IMR-90 (cell line): ENCODE measurements around the gene TEX264. TPM values are rescaled to one million over a fixed set of nuclear protein-coding genes. Genes with fewer than 3 reads are reported as not detected.

Source experiments
- ATAC-seq: fragments of 200-7000 bp; cut with Tn5 transposase; 2 replicates; pipeline ENCODE4 v1.9.1; 2020; ENCODE audit warnings: low read depth, mild to moderate bottlenecking, moderate library complexity
- BruUV-seq: library from RNA; stranded (reverse); fragments of 400-500 nt; replicated peaks from 2 replicates; lab custom pipeline; 2021; lab: Mats Ljungman, UMichigan
- CTCF ChIA-PET: fragments of 300-600 bp; formaldehyde crosslinking; extraction: SDS; loops from one replicate; lab custom pipeline; 2021; ENCODE audit warnings: antibody characterized with exemption; lab: Yijun Ruan, JAX
- POLR2A ChIA-PET: fragments of 300-600 bp; sonication (Branson Sonifier 250); formaldehyde crosslinking; loops from one replicate; lab custom pipeline; 2022; ENCODE audit warnings: antibody characterized with exemption; ENCODE audit not compliant: unreplicated experiment; lab: Charles Lee
- DNase-seq: peaks from one replicate; pipeline ENCODE4 v3.0.0; 2013
- H2AFZ ChIP-seq: replicated peaks from 2 replicates; pipeline ENCODE3; 2013; ENCODE audit warnings: low read length, mild to moderate bottlenecking; ENCODE audit not compliant: poor library complexity
- H2AK5ac ChIP-seq: 2 replicates; pipeline ENCODE4 v1.6.1; 2013; ENCODE audit warnings: low read depth, low read length, inconsistent platforms
- H2AK9ac ChIP-seq: replicated peaks from 2 replicates; pipeline ENCODE3; 2013; ENCODE audit warnings: mild to moderate bottlenecking, low read depth, low read length, moderate library complexity; ENCODE audit not compliant: poor library complexity
- H2BK120ac ChIP-seq: 2 replicates; pipeline ENCODE4 v1.6.1; 2013; ENCODE audit warnings: low read depth, low read length, inconsistent platforms
- H2BK15ac ChIP-seq: 3 replicates; pipeline ENCODE4 v1.6.1; 2013; ENCODE audit warnings: low read depth, low read length, inconsistent platforms
- H2BK20ac ChIP-seq: 2 replicates; pipeline ENCODE4 v1.6.1; 2013; ENCODE audit warnings: low read depth, mild to moderate bottlenecking, inconsistent platforms, low read length, moderate library complexity
- H2BK5ac ChIP-seq: 2 replicates; pipeline ENCODE4 v1.6.1; 2013; ENCODE audit warnings: mild to moderate bottlenecking, low read depth, low read length, inconsistent platforms; ENCODE audit not compliant: poor library complexity, severe bottlenecking
- H3K14ac ChIP-seq: replicated peaks from 2 replicates; pipeline ENCODE4 v1.6.1; 2013; ENCODE audit warnings: low read depth, low read length, inconsistent platforms
- H3K18ac ChIP-seq: 2 replicates; pipeline ENCODE4 v1.6.1; 2013; ENCODE audit warnings: low read depth, low read length, control low read depth
- H3K23ac ChIP-seq: 2 replicates; pipeline ENCODE4 v1.6.1; 2013; ENCODE audit warnings: low read depth, low read length, inconsistent platforms
- H3K27ac ChIP-seq: 2 replicates; pipeline ENCODE4 v1.5.1; 2013; ENCODE audit warnings: mild to moderate bottlenecking, control low read depth, low read length; ENCODE audit not compliant: insufficient read depth
- H3K27me3 ChIP-seq: 2 replicates; pipeline ENCODE4 v1.6.1; 2013; ENCODE audit warnings: low read length; ENCODE audit not compliant: control insufficient read depth, insufficient read depth
- H3K36me3 ChIP-seq: 2 replicates; pipeline ENCODE4 v1.6.1; 2013; ENCODE audit warnings: low read length, mixed read lengths; ENCODE audit not compliant: control insufficient read depth, insufficient read depth
- H3K4ac ChIP-seq: 2 replicates; pipeline ENCODE4 v1.6.1; 2013; ENCODE audit warnings: low read depth, low read length, inconsistent platforms
- H3K4me1 ChIP-seq: 2 replicates; pipeline ENCODE4 v1.6.1; 2013; ENCODE audit warnings: low read length, mixed read lengths; ENCODE audit not compliant: control insufficient read depth, insufficient read depth
- H3K4me2 ChIP-seq: 2 replicates; pipeline ENCODE4 v1.6.1; 2013; ENCODE audit warnings: low read depth, mild to moderate bottlenecking, control low read depth, low read length, moderate library complexity
- H3K4me3 ChIP-seq: 2 replicates; pipeline ENCODE4 v1.5.1; 2013; ENCODE audit warnings: low read depth, mild to moderate bottlenecking, control low read depth, low read length, moderate library complexity; ENCODE audit not compliant: insufficient read depth
- H3K56ac ChIP-seq: 2 replicates; pipeline ENCODE4 v1.6.1; 2013; ENCODE audit warnings: low read length, inconsistent platforms; ENCODE audit not compliant: insufficient read depth; ENCODE audit errors: extremely low read depth
- H3K79me1 ChIP-seq, 2 experiments: 2 replicates each; pipeline ENCODE4 v1.6.1; 2013; ENCODE audit warnings: low read length in 2 of 2, inconsistent platforms in 1 of 2, low read depth in 1 of 2
- H3K9ac ChIP-seq: 2 replicates; pipeline ENCODE4 v1.6.1; 2013; ENCODE audit warnings: low read depth, low read length, control low read depth
- H3K9me1 ChIP-seq: 2 replicates; pipeline ENCODE4 v1.6.1; 2013; ENCODE audit warnings: low read length, inconsistent platforms; ENCODE audit not compliant: insufficient read depth
- H3K9me3 ChIP-seq: 2 replicates; pipeline ENCODE4 v1.6.1; 2013; ENCODE audit warnings: low read length; ENCODE audit not compliant: control insufficient read depth, insufficient read depth
- H4K20me1 ChIP-seq: 2 replicates; pipeline ENCODE4 v1.6.1; 2013; ENCODE audit warnings: low read length, inconsistent platforms; ENCODE audit not compliant: insufficient read depth
- H4K5ac ChIP-seq: 2 replicates; pipeline ENCODE4 v1.6.1; 2013; ENCODE audit warnings: mild to moderate bottlenecking, low read depth, low read length, control low read depth
- H4K8ac ChIP-seq, 2 experiments: 2 replicates each; pipeline ENCODE4 v1.6.1; 2013; ENCODE audit warnings: low read depth in 2 of 2, low read length in 2 of 2, control low read depth in 1 of 2, inconsistent platforms in 1 of 2
- H4K91ac ChIP-seq: 2 replicates; pipeline ENCODE4 v1.6.1; 2013; ENCODE audit warnings: low read depth, low read length, inconsistent platforms; ENCODE audit not compliant: insufficient read depth
- CTCF ChIP-seq: conservative IDR thresholded peaks from 2 replicates; pipeline ENCODE4 v1.5.1; 2012; ENCODE audit warnings: mild to moderate bottlenecking, low read depth, low read length, improper control_type of control experiment
- MAZ ChIP-seq: IDR thresholded peaks from 2 replicates; pipeline ENCODE4 v1.6.1; 2012; ENCODE audit warnings: low read depth, mild to moderate bottlenecking, low read length, improper control_type of control experiment, moderate library complexity, borderline replicate concordance
- WGBS, 2 experiments: methylation state at CpG; one replicate each; pipeline versions ENCODE4 v1.1.5 to v1.1.7; 2013; ENCODE audit warnings: missing lambda C conversion rate in 2 of 2; ENCODE audit not compliant: insufficient read length in 1 of 2; ENCODE audit errors: extremely low coverage in 2 of 2; 5-methylcytosine and 5-hydroxymethylcytosine counted together
- dilution Hi-C: fragments of 300-500 bp; cut with HindIII; formaldehyde crosslinking; loops from one replicate; pipeline ENCODE4 v1.14.3; 2018; ENCODE audit warnings: low sequenced_read_pairs; ENCODE audit not compliant: unreplicated experiment
- in situ Hi-C: fragments of 300-500 bp; cut with MboI; formaldehyde crosslinking; loops from 3 replicates; pipeline ENCODE4 v1.14.3; 2019; ENCODE audit warnings: low sequenced_read_pairs, inconsistent platforms, mixed read lengths
- intact Hi-C: fragments of 100-400 bp; cut with micrococcal nuclease; formaldehyde crosslinking; loops from 2 replicates; pipeline ENCODE4 v1.10.0; 2022
- polyA plus RNA-seq, 3 experiments: library from polyadenylated mRNA; depleted of rRNA; stranded (reverse); fragments of >200 nt; gene quantifications; 2 replicates each; pipeline ENCODE4 v1.2.3, GENCODE V29; 2012; ENCODE audit warnings: low replicate concordance in 1 of 3
- total RNA-seq: library from RNA; depleted of rRNA; stranded (reverse); fragments of >200 nt; gene quantifications from 2 replicates; pipeline ENCODE4 v1.2.3, GENCODE V29; 2012

Gene TEX264
- total and polyA plus RNA-seq, 2 of the 4 experiments (the other 2 are of a cell fraction): 30.3 to 45.0 TPM

GRCh38 chr3:51709675-51710074 is 38.6 kb downstream of the TEX264 start:
- Histone ChIP-seq H3K4me2 (no peak overlapping the region), H3K14ac (no peak overlapping the region), H3K27ac (no peak overlapping the region), H2BK15ac (no peak overlapping the region), H4K20me1 (peaks cover 15% of the 10 kb centered on the region), H2AK5ac (no peak overlapping the region), H3K36me3 (no peaks in the 10 kb centered on the region), H3K79me1 (no peaks in the 10 kb centered on the region), H3K9me3 (no peaks in the 10 kb centered on the region), H3K4ac (no peak overlapping the region), H3K23ac (no peak overlapping the region), H3K4me3 (no peak overlapping the region), H2AFZ (no peak overlapping the region), H2BK20ac (no peak overlapping the region), H2BK120ac (no peak overlapping the region), H3K4me1 (no peaks in the 10 kb centered on the region), H3K18ac (no peak overlapping the region), H2AK9ac (no peak overlapping the region), H4K5ac (no peak overlapping the region), H3K56ac (no peak overlapping the region), H2BK5ac (peak overlapping the region; percentile 29), H3K9ac (no peak overlapping the region), H4K8ac (no peak overlapping the region), H3K9me1 (peaks cover 3% of the 10 kb centered on the region; the same call in 1 of the 2 replicates), H4K91ac (no peak overlapping the region), H3K27me3 (peaks cover 15% of the 10 kb centered on the region; the same call in 1 of the 2 replicates)
- no TSS peak for BruUV-seq
- dilution Hi-C loops (no loop called here), intact Hi-C loops (loop anchor here (5.0 kb wide), 1 partner anchor 93 kb away; no protein-coding TSS in a partner anchor), in situ Hi-C loops (no loop called here)
- no peak for DNase-seq
- CTCF ChIA-PET: no interaction called here
- POLR2A ChIA-PET: no interaction called here
- TF ChIP-seq MAZ (no peak), CTCF (no peak)
- ATAC-seq: no peak
- WGBS, 2 experiments: no CpG with 5 or more reads among the region's 4 CpGs
